ENCODE measurements around the gene HYAL3. TPM values are rescaled to one million over a fixed set of nuclear protein-coding genes. Genes with fewer than 3 reads are reported as not detected.
A peak's percentile ranks its signal among the peaks of the same experiment; 100 is the strongest.
"Not testable (repeated sequence)": the region's sequence is repeated elsewhere in the genome, so short reads cannot be mapped to it uniquely, and the experiment has no call there.

Gene HYAL3
- total and polyA plus RNA-seq, 2 experiments from 2014 or later, result 2.4 to 7.1 TPM

GRCh38 chr3:50262778-50263177 lies 36.4 kb downstream of the HYAL3 start (continued):
- TF ChIP-seq POLR2AphosphoS5 (IDR thresholded peaks at IDR 0.05; ENCODE audit: low read depth) (no peak), EZH2 (IDR thresholded peaks at IDR 0.05; ENCODE audit: low read depth, unreplicated experiment) (no peak), CTCF (conservative IDR thresholded peaks at IDR 0.05; ENCODE audit: low read depth in 2 of 2) (no peak), STAT1 (IDR thresholded peaks at IDR 0.05; ENCODE audit: unreplicated experiment) (no peak)

- Mint-ChIP-seq H3K4me1 (peaks cover 52% of the 10 kb centered on the region), H3K27me3 (ENCODE audit: insufficient read depth, low read depth, poor library complexity) (peaks cover 27% of the 10 kb centered on the region), H3K36me3 (ENCODE audit: low read depth) (peaks cover 25% of the 10 kb centered on the region)
- H3K4me2 ChIP-seq; H2AFZ ChIP-seq; H3K36me3 ChIP-seq (ENCODE audit: insufficient read depth); H3K4me3 Mint-ChIP-seq; ATAC-seq; H3K9me3 Mint-ChIP-seq; H3K27ac ChIP-seq (ENCODE audit: low read depth); H3K27me3 ChIP-seq (ENCODE audit: insufficient read depth); H4K20me1 ChIP-seq (replicated peaks; ENCODE audit: insufficient read depth); H3K79me2 ChIP-seq (replicated peaks; ENCODE audit: insufficient read depth); H3K9me2 ChIP-seq (ENCODE audit: insufficient read depth); H3K27ac Mint-ChIP-seq; H3K4me3 ChIP-seq; DNase-seq (ENCODE audit: low spot score): not testable (repeated sequence)
- peaks cover 41% of the 10 kb centered on the region for H3K4me1 ChIP-seq (ENCODE audit: insufficient read depth)
- peaks cover 31% of the 10 kb centered on the region for H3F3A ChIP-seq (replicated peaks; ENCODE audit: low read depth)
These were observed 37.0 kb downstream of the HYAL3 start for GRCh38 chr3:50262200-50262599.

DNA sequence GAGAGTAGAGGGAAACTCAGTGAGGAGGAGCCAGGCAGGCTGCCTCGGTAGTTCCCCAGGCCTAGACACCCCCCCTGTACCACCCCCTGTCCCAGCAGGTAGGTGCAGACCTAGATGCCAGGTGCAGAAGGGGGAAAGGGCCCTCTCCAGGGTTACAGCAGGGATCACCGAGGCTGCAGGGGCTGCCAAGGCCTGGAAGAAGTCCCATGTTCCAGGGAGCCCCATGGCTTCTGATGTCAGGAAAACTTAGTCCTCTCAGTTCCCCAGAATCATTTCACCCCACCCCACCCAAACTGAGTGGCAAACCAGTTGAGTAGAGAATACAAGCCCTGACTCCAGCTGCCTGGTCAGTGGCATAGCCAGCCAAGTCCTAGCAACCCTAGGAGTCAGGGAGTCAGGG lies 37.7 kb downstream of the HYAL3 start:
- H3K27me3 Mint-ChIP-seq (ENCODE audit: insufficient read depth, low read depth, poor library complexity), result peaks cover 27% of the 10 kb centered on the region
- peak overlapping the region; percentile 83; the same call in 1 of the 2 replicates for H3K4me2 ChIP-seq
- no peak for TF ChIP-seq REST (IDR thresholded peaks at IDR 0.05; ENCODE audit: unreplicated experiment)
- TF ChIP-seq CTCF (conservative IDR thresholded peaks at IDR 0.05; ENCODE audit: low read depth in 2 of 2), result no peak
- TF ChIP-seq ETS1 (IDR thresholded peaks at IDR 0.05), result no peak
- no peak for TF ChIP-seq JUNB (IDR thresholded peaks at IDR 0.05; ENCODE audit: unreplicated experiment)
- no peak for TF ChIP-seq STAT1 (IDR thresholded peaks at IDR 0.05; ENCODE audit: unreplicated experiment)
- no peak for TF ChIP-seq EZH2 (IDR thresholded peaks at IDR 0.05; ENCODE audit: low read depth, unreplicated experiment)
- TF ChIP-seq ZNF331 (CRISPR knock-in tag; IDR thresholded peaks at IDR 0.05; ENCODE audit: low read depth), result no peak
- TF ChIP-seq POLR2AphosphoS5 (IDR thresholded peaks at IDR 0.05; ENCODE audit: low read depth), result no peak
- TF ChIP-seq CREB1 (CRISPR knock-in tag; IDR thresholded peaks at IDR 0.05; ENCODE audit: low read depth), result no peak
- no peak for TF ChIP-seq NANOG (IDR thresholded peaks at IDR 0.05; ENCODE audit: borderline replicate concordance)
- no peak for TF ChIP-seq ZNF114 (CRISPR knock-in tag; IDR thresholded peaks at IDR 0.05)
- no peak for TF ChIP-seq EZH2phosphoT487 (IDR thresholded peaks at IDR 0.05; ENCODE audit: unreplicated experiment)

More for the DNA sequence above, 37.7 kb downstream of the HYAL3 start:
- no peak for ATAC-seq
- no peak overlapping the region for H3K4me3 ChIP-seq
- H3F3A ChIP-seq (replicated peaks; ENCODE audit: low read depth), result peaks cover 33% of the 10 kb centered on the region
- H3K4me1 ChIP-seq (ENCODE audit: insufficient read depth), result peaks cover 34% of the 10 kb centered on the region
- peaks cover 46% of the 10 kb centered on the region for H3K4me1 Mint-ChIP-seq
- DNase-seq (ENCODE audit: low spot score), result no peak
- H3K27me3 ChIP-seq (ENCODE audit: insufficient read depth), result no peaks in the 10 kb centered on the region
- H3K27ac ChIP-seq (ENCODE audit: low read depth), result no peak overlapping the region
- H2AFZ ChIP-seq, result no peak overlapping the region
- no peak overlapping the region; the same call in 1 of the 2 replicates for H3K27ac Mint-ChIP-seq
- peaks cover 10% of the 10 kb centered on the region for H3K36me3 ChIP-seq (ENCODE audit: insufficient read depth)
- no peaks in the 10 kb centered on the region for H3K9me2 ChIP-seq (ENCODE audit: insufficient read depth)
- no peaks in the 10 kb centered on the region for H3K79me2 ChIP-seq (replicated peaks; ENCODE audit: insufficient read depth)
- H3K36me3 Mint-ChIP-seq (ENCODE audit: low read depth), result peaks cover 32% of the 10 kb centered on the region
- peak overlapping the region; percentile 48 for H3K4me3 Mint-ChIP-seq
- no peaks in the 10 kb centered on the region; the same call in 1 of the 2 replicates for H4K20me1 ChIP-seq (replicated peaks; ENCODE audit: insufficient read depth)
- no peaks in the 10 kb centered on the region for H3K9me3 Mint-ChIP-seq

All from GM23338 (cell line).